DOHH2 (cell line): ENCODE data around the gene MACROD2.

Source experiments
- H3F3A ChIP-seq: fragments of 200-600 bp; sonication (generic), shearing (Covaris generic); 2 replicates; pipeline ENCODE4 v1.6.0; 2016; ENCODE audit warnings: antibody characterized with exemption, mild to moderate bottlenecking; ENCODE audit not compliant: control insufficient read depth, insufficient read depth
- H3K27ac ChIP-seq: fragments of 200-600 bp; sonication (generic); 2 replicates; pipeline ENCODE4 v1.5.1; 2014; ENCODE audit warnings: low read depth, mild to moderate bottlenecking, low read length, moderate library complexity
- H3K27me3 ChIP-seq: fragments of 200-600 bp; sonication (generic); 2 replicates; pipeline ENCODE4 v1.6.1; 2014; ENCODE audit warnings: mild to moderate bottlenecking, low read length, mixed read lengths; ENCODE audit not compliant: control insufficient read depth
- H3K36me3 ChIP-seq: fragments of 200-600 bp; sonication (generic); 2 replicates; pipeline ENCODE4 v1.6.1; 2014; ENCODE audit warnings: mild to moderate bottlenecking, low read length, moderate library complexity, mixed read lengths; ENCODE audit not compliant: control insufficient read depth
- H3K4me1 ChIP-seq: fragments of 200-600 bp; sonication (generic); 2 replicates; pipeline ENCODE4 v1.6.1; 2014; ENCODE audit warnings: mild to moderate bottlenecking, low read length, mixed read lengths; ENCODE audit not compliant: control insufficient read depth
- H3K4me2 ChIP-seq: fragments of 200-600 bp; sonication (generic); 2 replicates; pipeline ENCODE4 v1.6.0; 2014; ENCODE audit warnings: mild to moderate bottlenecking, low read length, moderate library complexity
- H3K4me3 ChIP-seq: fragments of 200-600 bp; sonication (generic); 2 replicates; pipeline ENCODE4 v1.5.1; 2014; ENCODE audit warnings: mild to moderate bottlenecking, low read length, mixed read lengths
- H3K79me2 ChIP-seq: fragments of 200-600 bp; sonication (generic); 2 replicates; pipeline ENCODE4 v1.6.1; 2014; ENCODE audit warnings: mild to moderate bottlenecking, low read length, mixed read lengths; ENCODE audit not compliant: control insufficient read depth
- H3K9me2 ChIP-seq: fragments of 200-600 bp; sonication (generic); replicated peaks from 2 replicates; pipeline ENCODE4 v1.6.1; 2014; ENCODE audit warnings: mild to moderate bottlenecking, low read length, mixed read lengths; ENCODE audit not compliant: control insufficient read depth
- H3K9me3 ChIP-seq: fragments of 200-600 bp; sonication (generic); 2 replicates; pipeline ENCODE4 v1.6.1; 2014; ENCODE audit warnings: antibody characterized with exemption, low read length, mixed read lengths; ENCODE audit not compliant: control insufficient read depth, insufficient read depth
- H4K20me1 ChIP-seq: fragments of 200-600 bp; sonication (generic); 2 replicates; pipeline ENCODE4 v1.6.0; 2014; ENCODE audit warnings: low read depth, mild to moderate bottlenecking, antibody characterized with exemption, low read length, moderate library complexity; ENCODE audit not compliant: control insufficient read depth, insufficient read depth
- EZH2phosphoT487 ChIP-seq: fragments of 200-600 bp; sonication (generic); IDR thresholded peaks from 2 replicates; pipeline ENCODE4 v1.6.1; 2017; ENCODE audit warnings: borderline replicate concordance, mild to moderate bottlenecking, antibody characterized with exemption, low read length, moderate library complexity, mixed read lengths
- TF ChIP-seq, protein P1 (sequence below): fragments of 200-600 bp; sonication (generic); IDR thresholded peaks from one replicate; pipeline ENCODE4 v1.5.1; 2014; ENCODE audit warnings: antibody characterized with exemption, mild to moderate bottlenecking, low read depth, low read length; ENCODE audit not compliant: poor library complexity, severe bottlenecking

MACROD2 gene

DNA sequence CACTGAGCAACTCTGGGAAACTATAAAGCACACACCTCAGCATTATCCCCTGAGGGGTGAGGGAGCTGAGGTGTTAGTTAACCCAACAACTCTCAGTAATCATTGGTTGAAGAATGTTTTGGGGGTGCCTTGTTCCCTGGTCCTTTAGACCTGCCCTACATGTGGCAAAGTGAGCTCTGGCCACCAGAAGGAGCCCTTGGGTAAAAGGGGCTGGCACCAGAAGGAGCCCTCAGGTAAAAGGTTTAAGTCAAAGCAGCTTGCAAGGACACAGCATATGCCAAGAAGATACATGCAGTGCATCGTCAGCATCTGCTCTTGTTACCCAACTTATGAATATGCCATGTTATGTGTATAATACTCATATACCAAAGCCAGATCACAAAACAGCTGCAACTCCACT lies 1496.3 kb downstream of the MACROD2 start:
- Histone ChIP-seq H3K36me3 (no peaks in the 10 kb centered on the region), H3K4me3 (no peak overlapping the region), H3K79me2 (no peaks in the 10 kb centered on the region), H4K20me1 (no peaks in the 10 kb centered on the region), H3K4me2 (no peak overlapping the region), H3K27ac (no peak overlapping the region), H3K9me3 (no peaks in the 10 kb centered on the region), H3F3A (no peaks in the 10 kb centered on the region), H3K27me3 (no peaks in the 10 kb centered on the region), H3K9me2 (no peaks in the 10 kb centered on the region), H3K4me1 (no peaks in the 10 kb centered on the region)
- no peak for TF ChIP-seq EZH2phosphoT487
- TF ChIP-seq, protein P1, sequence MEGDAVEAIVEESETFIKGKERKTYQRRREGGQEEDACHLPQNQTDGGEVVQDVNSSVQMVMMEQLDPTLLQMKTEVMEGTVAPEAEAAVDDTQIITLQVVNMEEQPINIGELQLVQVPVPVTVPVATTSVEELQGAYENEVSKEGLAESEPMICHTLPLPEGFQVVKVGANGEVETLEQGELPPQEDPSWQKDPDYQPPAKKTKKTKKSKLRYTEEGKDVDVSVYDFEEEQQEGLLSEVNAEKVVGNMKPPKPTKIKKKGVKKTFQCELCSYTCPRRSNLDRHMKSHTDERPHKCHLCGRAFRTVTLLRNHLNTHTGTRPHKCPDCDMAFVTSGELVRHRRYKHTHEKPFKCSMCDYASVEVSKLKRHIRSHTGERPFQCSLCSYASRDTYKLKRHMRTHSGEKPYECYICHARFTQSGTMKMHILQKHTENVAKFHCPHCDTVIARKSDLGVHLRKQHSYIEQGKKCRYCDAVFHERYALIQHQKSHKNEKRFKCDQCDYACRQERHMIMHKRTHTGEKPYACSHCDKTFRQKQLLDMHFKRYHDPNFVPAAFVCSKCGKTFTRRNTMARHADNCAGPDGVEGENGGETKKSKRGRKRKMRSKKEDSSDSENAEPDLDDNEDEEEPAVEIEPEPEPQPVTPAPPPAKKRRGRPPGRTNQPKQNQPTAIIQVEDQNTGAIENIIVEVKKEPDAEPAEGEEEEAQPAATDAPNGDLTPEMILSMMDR: no peak

DNA sequence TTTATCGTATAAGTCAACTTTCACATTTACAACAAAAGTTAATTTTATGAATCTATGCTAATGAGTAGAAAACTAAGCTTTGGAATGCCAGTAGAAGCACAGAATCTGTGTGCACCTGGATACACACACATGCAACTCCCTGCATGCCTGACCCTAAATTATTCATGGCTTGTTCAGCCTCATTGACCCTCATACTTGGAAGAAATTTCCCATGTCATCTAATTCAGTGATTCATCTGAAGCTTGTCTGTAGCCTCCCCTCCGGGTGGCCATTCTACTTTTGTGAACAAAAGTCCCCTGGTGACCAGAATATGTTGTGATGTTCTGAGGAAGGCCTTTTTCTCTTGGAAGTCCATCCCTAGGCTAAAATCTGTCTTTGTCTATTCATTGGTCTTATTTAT lies 1499.5 kb downstream of the MACROD2 start:
- no peaks in the 10 kb centered on the region for H4K20me1 ChIP-seq
- no peak overlapping the region for H3K27ac ChIP-seq
- H3K36me3 ChIP-seq: no peaks in the 10 kb centered on the region
- H3K27me3 ChIP-seq: no peaks in the 10 kb centered on the region
- H3K4me1 ChIP-seq: no peaks in the 10 kb centered on the region
- H3K4me3 ChIP-seq: no peak overlapping the region
- H3K9me2 ChIP-seq: no peaks in the 10 kb centered on the region
- no peaks in the 10 kb centered on the region for H3F3A ChIP-seq
- H3K79me2 ChIP-seq: no peaks in the 10 kb centered on the region
- H3K4me2 ChIP-seq: no peak overlapping the region
- TF ChIP-seq, protein P1: no peak
- TF ChIP-seq EZH2phosphoT487: no peak
- H3K9me3 ChIP-seq: no peaks in the 10 kb centered on the region

DNA sequence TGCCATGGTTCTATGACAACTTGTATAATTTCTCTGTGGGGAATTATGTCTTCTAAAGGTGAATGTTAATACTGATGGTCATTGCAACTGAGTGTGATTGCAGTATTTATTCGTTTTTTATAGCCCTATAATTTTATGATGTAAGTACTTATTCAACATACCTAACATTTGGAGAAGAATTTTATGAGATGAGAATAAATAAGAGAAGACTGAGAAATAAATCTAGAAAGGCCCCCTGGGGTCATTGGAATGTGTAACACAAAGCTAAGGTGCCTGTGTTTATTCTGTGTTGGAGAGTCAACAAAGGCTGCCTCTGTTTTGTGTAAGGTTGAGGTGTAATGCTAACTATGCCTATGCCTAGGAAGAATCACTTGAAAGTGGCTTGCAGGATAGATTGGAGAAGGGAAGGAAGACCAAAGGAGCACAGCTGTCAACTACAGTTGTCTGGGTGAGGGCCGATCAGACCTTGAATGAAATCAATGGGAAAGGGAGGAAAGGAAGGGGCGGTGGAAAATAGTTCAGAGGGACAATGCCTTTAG lies 1501.3 kb downstream of the MACROD2 start:
- H3K9me2 ChIP-seq: no peaks in the 10 kb centered on the region
- no peaks in the 10 kb centered on the region for H3K79me2 ChIP-seq
- no peak overlapping the region for H3K27ac ChIP-seq
- no peaks in the 10 kb centered on the region for H4K20me1 ChIP-seq
- TF ChIP-seq, protein P1: no peak
- TF ChIP-seq EZH2phosphoT487: no peak
- no peaks in the 10 kb centered on the region for H3K9me3 ChIP-seq
- H3K4me2 ChIP-seq: no peak overlapping the region
- no peaks in the 10 kb centered on the region for H3K36me3 ChIP-seq
- no peaks in the 10 kb centered on the region for H3F3A ChIP-seq
- no peak overlapping the region for H3K4me3 ChIP-seq
- H3K4me1 ChIP-seq: no peaks in the 10 kb centered on the region
- no peaks in the 10 kb centered on the region for H3K27me3 ChIP-seq

DNA sequence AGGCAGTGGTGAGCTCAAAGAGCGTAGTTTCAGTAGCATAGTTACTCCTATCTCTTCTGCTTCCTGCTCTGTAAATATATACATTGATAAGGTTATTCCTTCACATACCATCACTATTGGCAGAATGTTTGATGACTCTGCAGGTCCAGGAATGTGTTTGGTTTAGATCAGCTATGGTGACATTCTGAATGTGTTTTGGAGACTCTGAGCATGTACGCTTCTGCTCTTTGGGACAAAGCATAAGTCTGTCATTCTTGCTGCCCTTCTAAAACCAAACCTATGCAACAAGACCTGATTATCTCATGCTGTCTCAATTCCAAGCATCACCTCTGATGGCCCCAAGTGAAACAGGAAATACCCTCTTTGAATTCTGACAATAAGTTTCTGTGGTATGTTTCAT lies 1503.6 kb downstream of the MACROD2 start:
- no peaks in the 10 kb centered on the region for H3K4me1 ChIP-seq
- no peaks in the 10 kb centered on the region for H3F3A ChIP-seq
- no peaks in the 10 kb centered on the region for H3K79me2 ChIP-seq
- H3K9me2 ChIP-seq: no peaks in the 10 kb centered on the region
- no peaks in the 10 kb centered on the region for H4K20me1 ChIP-seq
- no peak overlapping the region for H3K27ac ChIP-seq
- no peaks in the 10 kb centered on the region for H3K36me3 ChIP-seq
- H3K27me3 ChIP-seq: no peaks in the 10 kb centered on the region
- TF ChIP-seq, protein P1: no peak
- TF ChIP-seq EZH2phosphoT487: no peak
- H3K9me3 ChIP-seq: no peaks in the 10 kb centered on the region
- no peak overlapping the region for H3K4me3 ChIP-seq
- H3K4me2 ChIP-seq: no peak overlapping the region
